PC-9 (cell line): ENCODE results near the gene CUX1. TPM values are rescaled to one million over a fixed set of nuclear protein-coding genes. Genes with fewer than 3 reads are reported as not detected.
"Not testable (repeated sequence)": the region's sequence is repeated elsewhere in the genome, so short reads cannot be mapped to it uniquely, and the experiment has no call there.

Experiments used
- BruUV-seq: library from RNA; stranded (reverse); fragments of 400-500 nt; replicated peaks from 2 replicates; lab custom pipeline; 2021; lab: Mats Ljungman, UMichigan
- CTCF ChIA-PET: fragments of 300-600 bp; sonication (Branson Sonifier 250); formaldehyde crosslinking; loops from one replicate; lab custom pipeline; 2022; ENCODE audit warnings: antibody characterized with exemption; lab: Charles Lee
- POLR2A ChIA-PET: fragments of 300-600 bp; sonication (Branson Sonifier 250); formaldehyde crosslinking; loops from one replicate; lab custom pipeline; 2022; ENCODE audit warnings: antibody characterized with exemption; ENCODE audit not compliant: unreplicated experiment; lab: Charles Lee
- DNase-seq, 2 experiments: peaks; one replicate each; pipeline versions ENCODE4 v3.0.0 to v3.0.0-alpha.2; 2015 to 2022; ENCODE audit warnings: mixed read lengths in 1 of 2
- H2AFZ ChIP-seq: fragments of 200-600 bp; sonication (generic); 2 replicates; pipeline ENCODE4 v1.8.1; 2017; ENCODE audit warnings: antibody characterized with exemption
- H3F3A ChIP-seq: fragments of 200-600 bp; sonication (generic); 2 replicates; pipeline ENCODE4 v1.8.1; 2017; ENCODE audit warnings: antibody characterized with exemption, mild to moderate bottlenecking, low read depth; ENCODE audit not compliant: insufficient read depth
- H3K27ac ChIP-seq: fragments of 200-600 bp; sonication (generic); 2 replicates; pipeline ENCODE4 v1.6.1; 2016; ENCODE audit warnings: mixed run types
- H3K27me3 ChIP-seq: fragments of 200-600 bp; sonication (generic); 2 replicates; pipeline ENCODE4 v1.6.1; 2016; ENCODE audit warnings: low read depth, mixed run types; ENCODE audit not compliant: insufficient read depth
- H3K36me3 ChIP-seq: fragments of 200-600 bp; sonication (generic); 2 replicates; pipeline ENCODE4 v1.6.1; 2016; ENCODE audit warnings: low read depth, mixed run types
- H3K4me1 ChIP-seq: fragments of 200-600 bp; sonication (generic); replicated peaks from 2 replicates; pipeline ENCODE4 v1.6.1; 2016; ENCODE audit warnings: mixed run types; ENCODE audit not compliant: insufficient read depth
- H3K4me2 ChIP-seq: fragments of 200-600 bp; sonication (generic); 2 replicates; pipeline ENCODE4 v1.6.1; 2017; ENCODE audit warnings: mixed run types
- H3K4me3 ChIP-seq: fragments of 200-600 bp; sonication (generic); 2 replicates; pipeline ENCODE4 v1.6.1; 2016; ENCODE audit warnings: mixed run types
- H3K79me2 ChIP-seq: fragments of 200-600 bp; sonication (generic); 2 replicates; pipeline ENCODE4 v1.6.1; 2017; ENCODE audit warnings: low read depth, mixed run types
- H3K9me2 ChIP-seq: fragments of 200-600 bp; sonication (generic); 2 replicates; pipeline ENCODE4 v1.8.1; 2017; ENCODE audit warnings: mild to moderate bottlenecking; ENCODE audit not compliant: insufficient read depth
- H3K9me3 ChIP-seq: fragments of 200-600 bp; sonication (generic); 2 replicates; pipeline ENCODE4 v1.8.1; 2016; ENCODE audit warnings: low read depth; ENCODE audit not compliant: insufficient read depth
- H4K20me1 ChIP-seq: fragments of 200-600 bp; sonication (generic); 2 replicates; pipeline ENCODE4 v1.8.1; 2017; ENCODE audit not compliant: insufficient read depth
- CTCF ChIP-seq: fragments of 200-600 bp; sonication (generic); conservative IDR thresholded peaks from 2 replicates; pipeline ENCODE4 v1.6.1; 2017; ENCODE audit warnings: mixed run types, antibody characterized with exemption, mild to moderate bottlenecking, moderate library complexity
- EZH2 ChIP-seq: fragments of 200-600 bp; sonication (generic); IDR thresholded peaks from 2 replicates; pipeline ENCODE4 v1.8.0; 2017; ENCODE audit warnings: antibody characterized with exemption, low read depth
- intact Hi-C: fragments of 100-400 bp; cut with micrococcal nuclease; formaldehyde crosslinking; loops from one replicate; pipeline ENCODE4 v1.10.0; 2022; ENCODE audit not compliant: unreplicated experiment
- total RNA-seq: library from RNA; stranded (reverse); gene quantifications from 2 replicates; pipeline ENCODE4 v1.2.3, GENCODE V29; 2021

Gene CUX1
- total RNA-seq, 1 experiment from 2014 or later: 83.3 TPM

GRCh38 chr7:102300643-102301221, 483.3 kb downstream of the CUX1 start:
- no peak for TF ChIP-seq EZH2
- TF ChIP-seq CTCF: no peak
- H3K36me3 ChIP-seq: no peaks in the 10 kb centered on the region
- no peak overlapping the region for H3K4me2 ChIP-seq
- H3K27ac ChIP-seq: no peak overlapping the region
- no peak overlapping the region for H3K4me3 ChIP-seq
- no peaks in the 10 kb centered on the region for H3K27me3 ChIP-seq
- DNase-seq: no peak
- H3K9me2 ChIP-seq: no peaks in the 10 kb centered on the region
- no peaks in the 10 kb centered on the region for H3K9me3 ChIP-seq
- H3K79me2 ChIP-seq: no peaks in the 10 kb centered on the region
- 0 out of 2 replicates have a peak, but pooled peaks cover 6% of the 10 kb centered on the region for H3F3A ChIP-seq
- intact Hi-C loops: no loop called here
- POLR2A ChIA-PET: no interaction called here
- H4K20me1 ChIP-seq: no peaks in the 10 kb centered on the region
- H3K4me1 ChIP-seq: no peaks in the 10 kb centered on the region
- CTCF ChIA-PET: no interaction called here
- BruUV-seq: no TSS peak
- H2AFZ ChIP-seq: no peak overlapping the region

- CTCF ChIA-PET, POLR2A ChIA-PET, H3K36me3 ChIP-seq, BruUV-seq, H3K4me1 ChIP-seq, intact Hi-C loops, H3F3A ChIP-seq, H3K9me3 ChIP-seq, H3K79me2 ChIP-seq, H4K20me1 ChIP-seq, H3K4me2 ChIP-seq, H3K9me2 ChIP-seq, H3K27me3 ChIP-seq, H3K27ac ChIP-seq, DNase-seq, H3K4me3 ChIP-seq, H2AFZ ChIP-seq: not testable (repeated sequence)
These were observed 483.9 kb downstream of the CUX1 start for GRCh38 chr7:102301367-102301766.

GRCh38 chr7:102302025-102302424, 484.6 kb downstream of the CUX1 start:
- DNase-seq: no peak
- ChIA-PET POLR2A (no interaction called here), CTCF (interaction anchor here (0.6 kb wide), 1 partner anchor 11 kb away, joined by 6 read pairs; no protein-coding TSS in a partner anchor)
- BruUV-seq: no TSS peak
- H3K36me3 ChIP-seq: no peaks in the 10 kb centered on the region
- H3K4me2 ChIP-seq: no peak overlapping the region
- no peak overlapping the region for H2AFZ ChIP-seq
- intact Hi-C loops: no loop called here
- H3K27me3 ChIP-seq: no peaks in the 10 kb centered on the region
- no peaks in the 10 kb centered on the region for H3K79me2 ChIP-seq
- no peaks in the 10 kb centered on the region for H3K9me3 ChIP-seq
- no peaks in the 10 kb centered on the region for H3K9me2 ChIP-seq
- peaks cover 6% of the 10 kb centered on the region for H3K4me1 ChIP-seq
- TF ChIP-seq EZH2: no peak
- no peak for TF ChIP-seq CTCF
- no peaks in the 10 kb centered on the region for H4K20me1 ChIP-seq
- no peak overlapping the region for H3K4me3 ChIP-seq
- H3F3A ChIP-seq: 0 out of 2 replicates have a peak, but pooled peaks cover 6% of the 10 kb centered on the region
- H3K27ac ChIP-seq: no peak overlapping the region
